Fibroblast of lung (primary cell): ENCODE measurements around the gene NPSR1. TPM values are rescaled to one million over a fixed set of nuclear protein-coding genes. Genes with fewer than 3 reads are reported as not detected.

Source experiments
- DNase-seq, 2 donors: peaks; one replicate each; pipeline versions ENCODE4 v3.0.0 to v3.0.0-alpha.2; 2010; ENCODE audit warnings: low read depth in 2 of 2
- H2AFZ ChIP-seq: 2 replicates; pipeline ENCODE4 v1.5.1; 2012; ENCODE audit warnings: low read length, control low read depth, inconsistent platforms
- H3K27ac ChIP-seq: 2 replicates; pipeline ENCODE4 v1.5.1; 2011; ENCODE audit warnings: low read length, control low read depth; ENCODE audit not compliant: insufficient read depth
- H3K27me3 ChIP-seq: 2 replicates; pipeline ENCODE4 v1.5.1; 2011; ENCODE audit warnings: mild to moderate bottlenecking, low read length; ENCODE audit not compliant: control insufficient read depth, insufficient read depth
- H3K36me3 ChIP-seq: 2 replicates; pipeline ENCODE4 v1.5.1; 2011; ENCODE audit warnings: low read length; ENCODE audit not compliant: control insufficient read depth, insufficient read depth
- H3K4me1 ChIP-seq: 2 replicates; pipeline ENCODE4 v1.5.1; 2011; ENCODE audit warnings: low read length; ENCODE audit not compliant: control insufficient read depth, insufficient read depth; ENCODE audit errors: extremely low read depth
- H3K4me2 ChIP-seq: 2 replicates; pipeline ENCODE4 v1.5.1; 2011; ENCODE audit warnings: low read length, control low read depth; ENCODE audit not compliant: insufficient read depth; ENCODE audit errors: extremely low read depth
- H3K4me3 ChIP-seq, 4 experiments: fragments of 200-600 bp in 1 of 4; sonication (generic) in 1 of 4; replicated peaks in 1 of 4; 2 replicates each; pipeline ENCODE4 v1.5.1; 2011 to 2016; ENCODE audit warnings: low read length in 4 of 4, low read depth in 3 of 4, mild to moderate bottlenecking in 3 of 4, control low read depth in 2 of 4, inconsistent platforms in 1 of 4, mixed read lengths in 1 of 4; ENCODE audit not compliant: insufficient read depth in 1 of 4; ENCODE audit errors: control extremely low read depth in 1 of 4
- H3K79me2 ChIP-seq: 2 replicates; pipeline ENCODE4 v1.5.1; 2012; ENCODE audit warnings: mild to moderate bottlenecking, low read length, inconsistent platforms; ENCODE audit not compliant: control insufficient read depth, insufficient read depth
- H3K9ac ChIP-seq: 2 replicates; pipeline ENCODE4 v1.5.1; 2011; ENCODE audit warnings: mild to moderate bottlenecking, low read length, control low read depth; ENCODE audit not compliant: insufficient read depth
- H3K9me3 ChIP-seq: 2 replicates; pipeline ENCODE4 v1.5.1; 2012; ENCODE audit warnings: low read depth, low read length; ENCODE audit not compliant: control insufficient read depth, insufficient read depth
- H4K20me1 ChIP-seq: 2 replicates; pipeline ENCODE4 v1.5.1; 2011; ENCODE audit warnings: low read length; ENCODE audit not compliant: control insufficient read depth, insufficient read depth; ENCODE audit errors: extremely low read depth
- CTCF ChIP-seq, 2 donors: IDR thresholded peaks in 1 of 2; conservative IDR thresholded peaks in 1 of 2; 1 replicate in 1 of 2; 2 replicates in 1 of 2; pipeline ENCODE4 v1.5.1; 2011 to 2012; ENCODE audit warnings: low read length in 2 of 2, control low read depth in 1 of 2, inconsistent platforms in 1 of 2, low read depth in 1 of 2, mild to moderate bottlenecking in 1 of 2
- EZH2 ChIP-seq: IDR thresholded peaks from 2 replicates; pipeline ENCODE4 v1.5.1; 2012; ENCODE audit warnings: low read length, control low read depth, mild to moderate bottlenecking; ENCODE audit errors: missing control alignments
- polyA plus RNA-seq, 2 donors: library from polyadenylated mRNA; depleted of rRNA in 1 of 2; stranded (reverse) in 1 of 2; unstranded in 1 of 2; fragments of >200 nt; gene quantifications; 2 replicates each; pipeline ENCODE4 v1.2.1, GENCODE V29; 2011 to 2012; ENCODE audit warnings: missing spikeins in 1 of 2
- total RNA-seq: library from RNA; depleted of rRNA; stranded (reverse); fragments of >200 nt; gene quantifications from 2 replicates; pipeline ENCODE4 v1.2.1, GENCODE V29; 2014

The NPSR1 gene
- total and polyA plus RNA-seq, 2 donors (not counting 1 experiment from before 2014, with no cell fraction given) = not detected

DNA sequence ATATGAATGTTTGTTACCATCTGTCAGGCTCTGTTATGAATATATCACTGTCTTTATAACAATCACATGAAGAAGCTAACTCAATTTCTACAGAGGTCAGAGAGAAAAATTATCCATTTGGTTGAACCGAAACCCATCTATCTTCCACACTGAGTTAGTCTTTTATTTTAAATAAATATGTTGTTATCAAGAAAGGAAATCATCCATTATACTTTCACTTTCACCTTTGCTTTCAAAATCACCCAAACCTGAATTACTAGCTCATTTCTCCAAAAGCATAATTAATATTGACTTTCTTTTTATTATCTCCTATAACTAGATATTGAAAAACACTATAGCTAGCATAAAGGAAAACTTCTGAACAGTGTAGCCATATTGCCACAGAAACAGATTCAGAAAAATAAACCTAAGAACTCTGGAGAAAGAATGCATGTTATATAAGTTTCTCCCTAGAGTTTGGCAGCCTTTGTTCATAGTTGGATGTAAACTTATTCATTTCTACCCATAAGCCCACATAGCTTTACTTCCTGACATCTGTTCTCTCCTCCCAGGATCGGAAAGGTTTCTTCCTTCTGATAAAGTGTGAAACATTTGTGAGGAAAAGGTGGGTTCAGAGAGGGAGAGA lies 66.0 kb downstream of the NPSR1 start:
- H3K36me3 ChIP-seq = no peaks in the 10 kb centered on the region
- no peaks in the 10 kb centered on the region for H3K9me3 ChIP-seq
- peak overlapping the region; percentile 15 for H3K4me2 ChIP-seq
- no peaks in the 10 kb centered on the region for H3K79me2 ChIP-seq
- H3K4me1 ChIP-seq = no peaks in the 10 kb centered on the region
- H3K4me3 ChIP-seq = peak overlapping the region in 1 of 4 experiments; percentile 14
- H3K27ac ChIP-seq = no peak overlapping the region
- H4K20me1 ChIP-seq = no peaks in the 10 kb centered on the region
- no peak overlapping the region for H2AFZ ChIP-seq
- H3K9ac ChIP-seq = no peak overlapping the region
- H3K27me3 ChIP-seq = no peaks in the 10 kb centered on the region
- no peak for DNase-seq
- TF ChIP-seq EZH2 = no peak
- TF ChIP-seq CTCF (conservative IDR thresholded peaks at IDR 0.05 in 1 of 2, IDR thresholded peaks at IDR 0.05 in 1 of 2; ENCODE audit: low read depth in 1 of 2, low read length in 2 of 2) = no peak

DNA sequence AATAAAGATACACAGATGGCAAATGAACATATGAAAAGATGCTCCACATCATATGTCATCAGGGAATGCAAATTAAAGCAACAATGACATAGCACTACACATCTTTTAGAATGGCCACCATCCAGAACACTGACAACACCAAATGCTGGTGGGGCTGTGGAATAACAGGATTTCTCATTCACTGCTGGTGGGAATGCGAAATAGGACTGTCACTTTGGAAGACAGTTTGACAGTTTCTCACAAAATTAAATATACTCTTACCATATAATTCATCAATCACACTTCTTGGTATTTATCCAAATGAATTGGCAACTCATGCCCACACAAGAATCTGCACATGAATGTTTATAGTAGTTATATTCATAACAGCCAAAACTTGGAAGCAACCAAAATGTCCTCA lies 68.2 kb downstream of the NPSR1 start:
- Histone ChIP-seq H3K27me3 (no peaks in the 10 kb centered on the region), H2AFZ (no peak overlapping the region), H3K4me3 (no peak overlapping the region), H3K4me1 (no peaks in the 10 kb centered on the region), H3K4me2 (no peak overlapping the region), H3K9ac (no peak overlapping the region), H3K79me2 (no peaks in the 10 kb centered on the region), H3K36me3 (no peaks in the 10 kb centered on the region), H3K27ac (no peak overlapping the region), H4K20me1 (no peaks in the 10 kb centered on the region), H3K9me3 (no peaks in the 10 kb centered on the region)
- DNase-seq = no peak
- TF ChIP-seq CTCF (conservative IDR thresholded peaks at IDR 0.05 in 1 of 2, IDR thresholded peaks at IDR 0.05 in 1 of 2; ENCODE audit: low read depth in 1 of 2, low read length in 2 of 2) (no peak), EZH2 (no peak)

DNA sequence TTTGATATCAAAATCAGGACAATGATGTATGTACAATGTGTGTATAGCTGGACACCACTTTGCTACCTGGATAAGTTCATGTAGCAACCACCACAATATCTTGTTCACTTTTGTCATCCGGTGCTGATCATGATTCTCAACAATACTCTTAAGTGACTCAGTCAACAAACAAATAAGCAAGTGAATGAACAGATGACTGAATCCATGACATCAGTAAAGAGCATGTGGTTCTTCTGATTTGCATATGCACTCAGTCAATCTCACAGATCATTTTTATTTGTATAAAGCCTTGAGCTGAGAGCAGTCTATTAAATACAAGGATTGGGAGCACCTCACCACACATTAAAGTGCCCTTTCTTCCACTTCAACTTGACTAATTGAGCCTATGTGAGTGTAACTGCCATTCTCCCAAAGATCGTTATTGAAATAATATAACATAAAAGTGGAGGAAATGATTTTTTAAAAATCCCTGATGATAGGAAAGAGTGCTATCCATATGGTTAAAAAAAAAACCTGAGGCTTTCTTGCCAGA lies 69.5 kb downstream of the NPSR1 start:
- Histone ChIP-seq H3K79me2 (no peaks in the 10 kb centered on the region), H3K9ac (no peak overlapping the region), H4K20me1 (no peaks in the 10 kb centered on the region), H3K27me3 (no peaks in the 10 kb centered on the region), H3K4me3 (no peak overlapping the region), H2AFZ (no peak overlapping the region), H3K27ac (no peak overlapping the region), H3K4me2 (no peak overlapping the region), H3K4me1 (no peaks in the 10 kb centered on the region), H3K36me3 (no peaks in the 10 kb centered on the region), H3K9me3 (no peaks in the 10 kb centered on the region)
- no peak for TF ChIP-seq CTCF (conservative IDR thresholded peaks at IDR 0.05 in 1 of 2, IDR thresholded peaks at IDR 0.05 in 1 of 2; ENCODE audit: low read depth in 1 of 2, low read length in 2 of 2)
- no peak for TF ChIP-seq EZH2
- DNase-seq = no peak
